Neuronal stem cell (in vitro differentiated cells): ENCODE results near the gene ADGRG2. TPM values are rescaled to one million over a fixed set of nuclear protein-coding genes. Genes with fewer than 3 reads are reported as not detected.

Experiments used
- DNase-seq: peaks from one replicate; pipeline ENCODE4 v3.0.0-alpha.2; 2013; ENCODE audit warnings: low spot score
- H2AFZ ChIP-seq: one replicate; pipeline ENCODE4 v1.6.1; 2013; ENCODE audit warnings: mild to moderate bottlenecking, low read length, inconsistent platforms
- H2AK5ac ChIP-seq: 2 replicates; pipeline ENCODE4 v1.6.1; 2013; ENCODE audit warnings: low read depth, mild to moderate bottlenecking, inconsistent platforms, low read length, moderate library complexity, mixed read lengths
- H2BK120ac ChIP-seq: 2 replicates; pipeline ENCODE4 v1.6.1; 2013; ENCODE audit warnings: low read depth, mild to moderate bottlenecking, inconsistent platforms, low read length, moderate library complexity, mixed read lengths
- H2BK12ac ChIP-seq: one replicate; pipeline ENCODE4 v1.6.1; 2013; ENCODE audit warnings: low read length, inconsistent platforms
- H2BK15ac ChIP-seq: 2 replicates; pipeline ENCODE4 v1.6.1; 2013; ENCODE audit warnings: mild to moderate bottlenecking, low read length, inconsistent platforms, mixed read lengths
- H2BK5ac ChIP-seq: one replicate; pipeline ENCODE4 v1.6.1; 2013; ENCODE audit warnings: inconsistent platforms, mild to moderate bottlenecking, low read length, moderate library complexity
- H3K14ac ChIP-seq: one replicate; pipeline ENCODE4 v1.6.1; 2013; ENCODE audit warnings: low read length, inconsistent platforms
- H3K18ac ChIP-seq: 2 replicates; pipeline ENCODE4 v1.6.1; 2013; ENCODE audit warnings: low read length, inconsistent platforms
- H3K23ac ChIP-seq: 2 replicates; pipeline ENCODE4 v1.6.1; 2013; ENCODE audit warnings: low read depth, mild to moderate bottlenecking, mixed read lengths, low read length, inconsistent platforms; ENCODE audit not compliant: poor library complexity
- H3K27ac ChIP-seq: replicated peaks from 3 replicates; pipeline ENCODE4 v1.5.1; 2013; ENCODE audit warnings: low read length, inconsistent platforms
- H3K27me3 ChIP-seq, 3 experiments: 2 replicates each; pipeline ENCODE4 v1.6.1; 2013; ENCODE audit warnings: low read length in 3 of 3, mild to moderate bottlenecking in 2 of 3, inconsistent platforms in 1 of 3, low read depth in 1 of 3, mixed read lengths in 1 of 3, moderate library complexity in 1 of 3; ENCODE audit not compliant: control insufficient read depth in 3 of 3, insufficient read depth in 3 of 3
- H3K36me3 ChIP-seq, 2 donors: replicated peaks in 1 of 2; 2 replicates each; pipeline ENCODE4 v1.6.1; 2013; ENCODE audit warnings: low read length in 2 of 2; ENCODE audit not compliant: control insufficient read depth in 2 of 2, insufficient read depth in 2 of 2
- H3K4ac ChIP-seq: 2 replicates; pipeline ENCODE4 v1.6.1; 2013; ENCODE audit warnings: inconsistent platforms, mild to moderate bottlenecking, low read length, moderate library complexity
- H3K4me1 ChIP-seq, 2 donors: 1 replicate in 1 of 2; 2 replicates in 1 of 2; pipeline ENCODE4 v1.6.1; 2013; ENCODE audit warnings: low read length in 2 of 2, low read depth in 1 of 2; ENCODE audit not compliant: control insufficient read depth in 2 of 2, insufficient read depth in 1 of 2
- H3K4me2 ChIP-seq: one replicate; pipeline ENCODE4 v1.6.1; 2013; ENCODE audit warnings: mild to moderate bottlenecking, low read length, inconsistent platforms; ENCODE audit not compliant: insufficient read depth, poor library complexity, severe bottlenecking
- H3K4me3 ChIP-seq, 2 donors: 2 replicates each; pipeline ENCODE4 v1.5.1; 2013; ENCODE audit warnings: low read length in 2 of 2, mild to moderate bottlenecking in 2 of 2, inconsistent platforms in 1 of 2, moderate library complexity in 1 of 2
- H3K79me1 ChIP-seq: one replicate; pipeline ENCODE4 v1.6.1; 2013; ENCODE audit warnings: low read depth, mild to moderate bottlenecking, inconsistent platforms, low read length, moderate library complexity
- H3K9ac ChIP-seq: one replicate; pipeline ENCODE4 v1.6.1; 2013; ENCODE audit warnings: mild to moderate bottlenecking, low read depth, low read length, inconsistent platforms; ENCODE audit not compliant: poor library complexity
- H3K9me3 ChIP-seq, 2 donors: replicated peaks in 1 of 2; 2 replicates each; pipeline versions ENCODE3 to v1.6.1; 2013; ENCODE audit warnings: low read length in 2 of 2, mild to moderate bottlenecking in 2 of 2, inconsistent platforms in 1 of 2, low read depth in 1 of 2, mixed read lengths in 1 of 2, moderate library complexity in 1 of 2; ENCODE audit not compliant: control insufficient read depth in 2 of 2, insufficient read depth in 1 of 2
- H4K8ac ChIP-seq: one replicate; pipeline ENCODE4 v1.6.1; 2013; ENCODE audit warnings: low read depth, mild to moderate bottlenecking, inconsistent platforms, low read length, moderate library complexity
- H4K91ac ChIP-seq: one replicate; pipeline ENCODE4 v1.6.1; 2013; ENCODE audit warnings: low read length, low read depth, mild to moderate bottlenecking, inconsistent platforms; ENCODE audit not compliant: poor library complexity
- WGBS, 2 donors: extraction: QIAGEN DNeasy Blood & Tissue Kit; methylation state at CpG; one replicate each; pipeline ENCODE4 v1.1.7; 2013; ENCODE audit warnings: missing lambda C conversion rate in 2 of 2, mixed read lengths in 1 of 2; ENCODE audit not compliant: insufficient read length in 2 of 2, insufficient replicate concordance in 1 of 2; ENCODE audit errors: extremely low coverage in 2 of 2; 5-methylcytosine and 5-hydroxymethylcytosine counted together
- polyA plus RNA-seq, 2 experiments: library from polyadenylated mRNA; stranded (reverse); fragments of 200-250 nt; gene quantifications; one replicate each; pipeline ENCODE4 v1.2.3, GENCODE V29; 2013

Gene ADGRG2, protein sequence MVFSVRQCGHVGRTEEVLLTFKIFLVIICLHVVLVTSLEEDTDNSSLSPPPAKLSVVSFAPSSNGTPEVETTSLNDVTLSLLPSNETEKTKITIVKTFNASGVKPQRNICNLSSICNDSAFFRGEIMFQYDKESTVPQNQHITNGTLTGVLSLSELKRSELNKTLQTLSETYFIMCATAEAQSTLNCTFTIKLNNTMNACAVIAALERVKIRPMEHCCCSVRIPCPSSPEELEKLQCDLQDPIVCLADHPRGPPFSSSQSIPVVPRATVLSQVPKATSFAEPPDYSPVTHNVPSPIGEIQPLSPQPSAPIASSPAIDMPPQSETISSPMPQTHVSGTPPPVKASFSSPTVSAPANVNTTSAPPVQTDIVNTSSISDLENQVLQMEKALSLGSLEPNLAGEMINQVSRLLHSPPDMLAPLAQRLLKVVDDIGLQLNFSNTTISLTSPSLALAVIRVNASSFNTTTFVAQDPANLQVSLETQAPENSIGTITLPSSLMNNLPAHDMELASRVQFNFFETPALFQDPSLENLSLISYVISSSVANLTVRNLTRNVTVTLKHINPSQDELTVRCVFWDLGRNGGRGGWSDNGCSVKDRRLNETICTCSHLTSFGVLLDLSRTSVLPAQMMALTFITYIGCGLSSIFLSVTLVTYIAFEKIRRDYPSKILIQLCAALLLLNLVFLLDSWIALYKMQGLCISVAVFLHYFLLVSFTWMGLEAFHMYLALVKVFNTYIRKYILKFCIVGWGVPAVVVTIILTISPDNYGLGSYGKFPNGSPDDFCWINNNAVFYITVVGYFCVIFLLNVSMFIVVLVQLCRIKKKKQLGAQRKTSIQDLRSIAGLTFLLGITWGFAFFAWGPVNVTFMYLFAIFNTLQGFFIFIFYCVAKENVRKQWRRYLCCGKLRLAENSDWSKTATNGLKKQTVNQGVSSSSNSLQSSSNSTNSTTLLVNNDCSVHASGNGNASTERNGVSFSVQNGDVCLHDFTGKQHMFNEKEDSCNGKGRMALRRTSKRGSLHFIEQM
- polyA plus RNA-seq (2013, experiment 1 of 2) = 0.13 TPM
- 0.14 TPM for polyA plus RNA-seq (2013, experiment 2 of 2)

DNA sequence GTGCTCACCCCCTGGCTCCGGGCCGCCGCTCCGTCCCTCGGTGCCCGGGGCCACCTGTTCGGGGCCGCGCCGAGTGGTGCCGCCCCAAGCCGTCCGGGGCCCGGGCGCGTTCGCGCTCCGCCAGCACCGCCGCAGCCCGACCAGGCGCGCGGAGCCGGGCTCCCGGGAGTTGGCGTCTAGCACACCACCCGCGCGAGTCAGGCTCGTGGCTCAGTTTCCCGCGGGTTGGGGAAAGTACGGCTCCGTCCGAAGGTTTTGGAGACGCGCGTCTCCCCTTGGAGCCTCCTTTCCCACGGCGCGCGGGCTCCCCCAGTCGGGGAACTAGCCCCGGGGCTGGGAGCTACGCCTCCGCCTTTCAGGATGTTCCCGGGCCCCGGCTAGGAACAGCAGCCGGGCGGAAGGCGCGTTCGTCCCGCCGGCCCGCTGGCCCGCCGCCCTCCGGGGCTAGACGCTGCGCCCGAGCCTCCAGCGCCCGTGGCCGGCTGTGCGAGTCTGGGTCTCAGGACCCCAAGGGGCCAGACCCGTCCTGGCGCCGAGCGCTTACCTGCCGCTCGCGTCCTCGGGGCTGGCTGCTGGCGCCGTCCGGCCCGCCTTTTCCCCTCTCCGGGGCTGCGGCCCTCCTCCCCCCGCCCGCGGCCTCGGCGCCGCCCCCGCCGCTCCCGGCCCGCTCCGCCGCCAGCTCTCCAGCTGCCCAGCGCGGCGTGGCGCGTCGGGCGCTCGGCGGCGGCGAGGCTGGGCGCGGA lies at the start of gene ADGRG2:
TSS of gene ADGRG2 (minus strand) at position 571 of the 743 bp plus-strand sequence. CDS start 53,634 bp downstream, outside the sequence.
- Histone ChIP-seq H4K8ac (no peak within 1 kb of the TSS), H3K27ac (no peak within 1 kb of the TSS)

DNA sequence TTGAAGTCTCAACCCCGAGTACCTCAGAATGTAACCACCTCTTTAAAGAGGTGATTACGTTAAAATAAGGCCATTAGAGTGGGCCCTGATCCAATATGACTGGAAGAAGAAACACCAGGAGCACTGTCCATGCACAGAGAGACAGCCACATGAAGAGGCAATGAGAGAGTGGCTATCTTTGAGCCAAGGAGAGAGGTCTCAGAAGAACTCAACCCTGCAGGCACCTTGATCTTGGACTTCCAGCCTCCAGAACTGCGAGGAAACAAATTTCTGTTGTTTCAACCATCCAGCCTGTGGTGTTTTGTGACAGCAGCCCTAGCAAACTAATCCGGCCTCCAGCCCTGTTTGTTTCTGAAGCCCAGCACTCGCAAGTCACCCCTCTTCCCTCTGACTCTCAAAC lies 46.3 kb upstream of the ADGRG2 start:
- Histone ChIP-seq H3K4me3 (no peak overlapping the region), H3K9ac (no peak overlapping the region), H4K91ac (no peak overlapping the region), H4K8ac (no peak overlapping the region), H2BK120ac (no peak overlapping the region), H3K27ac (no peak overlapping the region), H3K4me1 (no peaks in the 10 kb centered on the region), H3K79me1 (no peaks in the 10 kb centered on the region), H3K36me3 (no peaks in the 10 kb centered on the region), H3K23ac (no peak overlapping the region), H2BK12ac (no peak overlapping the region), H2AK5ac (no peak overlapping the region), H3K4me2 (no peak overlapping the region), H3K4ac (no peak overlapping the region), H2BK15ac (no peak overlapping the region), H2AFZ (no peak overlapping the region), H3K14ac (no peak overlapping the region), H3K18ac (no peak overlapping the region), H3K9me3 (no peaks in the 10 kb centered on the region), H3K27me3 (peaks cover 0 to 5% (median 0%) of the 10 kb centered on the region in 3 experiments), H2BK5ac (no peak overlapping the region)
- DNase-seq = no peak
- no CpG with 5 or more reads among the region's 5 CpGs for WGBS, 2 donors

More for the DNA sequence above, at the start of gene ADGRG2:
- no CpG with 5 or more reads among the region's 107 CpGs for WGBS, 2 donors
- Histone ChIP-seq H2AK5ac (no peak within 1 kb of the TSS), H3K27me3 (peaks cover 0 to 68% (median 31%) of the 10 kb centered on the region in 3 experiments), H2BK5ac (no peak within 1 kb of the TSS), H2BK15ac (no peak within 1 kb of the TSS), H3K4me1 (no peaks in the 10 kb centered on the region), H3K9ac (no peak within 1 kb of the TSS), H3K23ac (no peak within 1 kb of the TSS), H4K91ac (no peak within 1 kb of the TSS), H3K9me3 (no peaks in the 10 kb centered on the region), H3K4me2 (peak within 1 kb of the TSS; percentile 66), H3K14ac (no peak within 1 kb of the TSS), H3K4ac (no peak within 1 kb of the TSS), H3K36me3 (no peaks in the 10 kb centered on the region), H3K4me3 (peak within 1 kb of the TSS in 1 of 2 donors; percentile 79), H2BK12ac (no peak within 1 kb of the TSS), H2AFZ (peak within 1 kb of the TSS; percentile 76), H3K18ac (no peak within 1 kb of the TSS), H3K79me1 (no peaks in the 10 kb centered on the region), H2BK120ac (no peak within 1 kb of the TSS)
- peak; percentile 31 for DNase-seq

DNA sequence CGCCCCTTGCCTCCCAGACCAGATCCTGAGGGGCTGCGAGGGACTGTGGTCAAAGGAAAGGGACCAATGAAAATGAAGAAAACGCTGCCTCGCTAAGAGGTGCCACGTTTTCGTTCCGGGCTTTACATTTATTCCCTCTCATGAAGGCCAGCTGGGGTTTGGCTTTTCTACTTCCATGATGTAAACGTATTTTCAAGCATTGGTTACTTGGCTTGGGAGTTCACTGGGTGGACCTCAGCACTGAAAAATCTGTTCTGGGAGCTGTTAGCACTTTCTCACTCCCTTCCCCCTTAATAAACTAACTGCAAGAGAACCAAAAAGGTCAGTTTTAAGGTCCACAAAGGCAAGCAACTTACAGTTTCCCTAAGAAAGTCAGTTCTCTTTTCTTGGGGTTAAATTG lies 40.6 kb upstream of the ADGRG2 start:
- no peak overlapping the region for H2AFZ ChIP-seq
- no peak overlapping the region for H3K18ac ChIP-seq
- H3K27ac ChIP-seq = no peak overlapping the region
- no peak overlapping the region for H3K9ac ChIP-seq
- H3K4ac ChIP-seq = no peak overlapping the region
- H2BK5ac ChIP-seq = no peak overlapping the region
- no peak overlapping the region for H2BK15ac ChIP-seq
- H3K36me3 ChIP-seq = no peaks in the 10 kb centered on the region
- peaks cover 0 to 5% (median 0%) of the 10 kb centered on the region in 3 experiments for H3K27me3 ChIP-seq
- no peak overlapping the region for H2BK120ac ChIP-seq
- H2BK12ac ChIP-seq = no peak overlapping the region
- no CpG with 5 or more reads among the region's 8 CpGs for WGBS, 2 donors
- H3K14ac ChIP-seq = no peak overlapping the region
- no peak for DNase-seq
- H3K4me2 ChIP-seq = no peak overlapping the region
- H3K9me3 ChIP-seq = no peaks in the 10 kb centered on the region
- H4K8ac ChIP-seq = no peak overlapping the region
- H3K79me1 ChIP-seq = no peaks in the 10 kb centered on the region
- no peaks in the 10 kb centered on the region for H3K4me1 ChIP-seq
- no peak overlapping the region for H3K23ac ChIP-seq
- no peak overlapping the region for H4K91ac ChIP-seq
- H3K4me3 ChIP-seq = no peak overlapping the region
- no peak overlapping the region for H2AK5ac ChIP-seq
